H1 (cell line): ENCODE data around the gene ABCA13. TPM values are rescaled to one million over a fixed set of nuclear protein-coding genes. Genes with fewer than 3 reads are reported as not detected.

ENCODE experiments used
- CTCF ChIA-PET: fragments of 300-600 bp; sonication (Branson Sonifier 250); formaldehyde crosslinking; loops from one replicate; lab custom pipeline; 2021; ENCODE audit not compliant: partially characterized antibody; lab: Charles Lee
- POLR2A ChIA-PET: fragments of 300-600 bp; sonication (Branson Sonifier 250); formaldehyde crosslinking; loops from one replicate; lab custom pipeline; 2021; ENCODE audit warnings: inconsistent platforms; ENCODE audit not compliant: partially characterized antibody; lab: Charles Lee
- DNase-seq, 2 experiments: peaks; one replicate each; pipeline versions ENCODE4 v3.0.0 to v3.0.0-alpha.2; 2010 to 2022; ENCODE audit warnings: low spot score in 2 of 2, low read depth in 1 of 2, mixed read lengths in 1 of 2
- FAIRE-seq: peaks from 2 replicates; lab custom pipeline; 2011; peaks lifted over from hg19 to GRCh38; lab: Jason Lieb, UNC
- H2AFZ ChIP-seq: 2 replicates; pipeline ENCODE4 v1.8.1; 2012; ENCODE audit warnings: low read length, inconsistent platforms
- H2AK5ac ChIP-seq: 2 replicates; pipeline ENCODE4 v1.6.1; 2013; ENCODE audit warnings: low read depth, low read length
- H2BK120ac ChIP-seq: replicated peaks from 2 replicates; pipeline ENCODE3; 2013; ENCODE audit warnings: low read depth, low read length, inconsistent platforms
- H2BK12ac ChIP-seq: 2 replicates; pipeline ENCODE4 v1.6.1; 2013; ENCODE audit warnings: low read depth, low read length
- H2BK15ac ChIP-seq: 2 replicates; pipeline ENCODE4 v1.6.1; 2013; ENCODE audit warnings: low read length
- H2BK20ac ChIP-seq: 2 replicates; pipeline ENCODE4 v1.6.1; 2013; ENCODE audit warnings: low read length
- H2BK5ac ChIP-seq: 2 replicates; pipeline ENCODE4 v1.6.1; 2013; ENCODE audit warnings: low read depth, low read length
- H3K14ac ChIP-seq: 2 replicates; pipeline ENCODE4 v1.6.1; 2013; ENCODE audit warnings: inconsistent platforms; ENCODE audit not compliant: insufficient read length
- H3K18ac ChIP-seq: 2 replicates; pipeline ENCODE4 v1.6.1; 2013; ENCODE audit warnings: low read length; ENCODE audit errors: extremely low read depth
- H3K23ac ChIP-seq: 2 replicates; pipeline ENCODE4 v1.6.1; 2013; ENCODE audit warnings: inconsistent platforms; ENCODE audit not compliant: insufficient read length
- H3K23me2 ChIP-seq: 2 replicates; pipeline ENCODE4 v1.6.1; 2013; ENCODE audit warnings: low read depth, low read length
- H3K27ac ChIP-seq: 2 replicates; pipeline ENCODE4 v1.6.1; 2011; ENCODE audit warnings: low read depth, low read length, inconsistent platforms
- H3K27me3 ChIP-seq, 4 experiments: replicated peaks in 1 of 4; 1 replicate in 1 of 4; 2 replicates in 3 of 4; pipeline versions ENCODE4 v1.6.1 to v1.8.1; 2011 to 2013; ENCODE audit warnings: low read length in 3 of 4, mild to moderate bottlenecking in 3 of 4, inconsistent platforms in 2 of 4, mixed read lengths in 2 of 4, moderate library complexity in 1 of 4; ENCODE audit not compliant: control insufficient read depth in 3 of 4, insufficient read depth in 3 of 4; ENCODE audit errors: extremely low read depth in 1 of 4
- H3K36me3 ChIP-seq, 4 experiments: 2 replicates each; pipeline versions ENCODE4 v1.6.1 to v1.8.1; 2011 to 2013; ENCODE audit warnings: mild to moderate bottlenecking in 4 of 4, low read length in 3 of 4, moderate library complexity in 2 of 4, control low read depth in 1 of 4, inconsistent platforms in 1 of 4; ENCODE audit not compliant: insufficient read depth in 4 of 4, control insufficient read depth in 2 of 4
- H3K4ac ChIP-seq: replicated peaks from 2 replicates; pipeline ENCODE3; 2013; ENCODE audit warnings: low read length, low read depth, mixed read lengths, inconsistent platforms; ENCODE audit not compliant: insufficient read length
- H3K4me1 ChIP-seq, 4 experiments: replicated peaks in 1 of 4; 1 replicate in 1 of 4; 2 replicates in 3 of 4; pipeline versions ENCODE4 v1.6.1 to v1.8.1; 2011 to 2013; ENCODE audit warnings: low read length in 3 of 4, inconsistent platforms in 2 of 4, mixed read lengths in 1 of 4; ENCODE audit not compliant: insufficient read depth in 4 of 4, control insufficient read depth in 3 of 4
- H3K4me2 ChIP-seq, 2 experiments: 2 replicates each; pipeline versions ENCODE4 v1.6.1 to v1.8.1; 2011 to 2013; ENCODE audit warnings: low read depth in 2 of 2, low read length in 2 of 2, control low read depth in 1 of 2, inconsistent platforms in 1 of 2, mild to moderate bottlenecking in 1 of 2; ENCODE audit not compliant: insufficient read depth in 1 of 2
- H3K4me3 ChIP-seq, 4 experiments: fragments of 200-600, 300-600 bp in 1 of 4; sonication (generic), shearing (Covaris generic), sonication (Bioruptor Twin) in 1 of 4; 2 replicates each; pipeline versions ENCODE4 v1.5.1 to v1.8.1; 2011 to 2016; ENCODE audit warnings: low read length in 4 of 4, low read depth in 3 of 4, control low read depth in 2 of 4, inconsistent platforms in 2 of 4, mild to moderate bottlenecking in 2 of 4, mixed read lengths in 1 of 4, moderate library complexity in 1 of 4; ENCODE audit not compliant: insufficient read depth in 2 of 4; ENCODE audit errors: extremely low read depth in 1 of 4
- H3K56ac ChIP-seq: replicated peaks from 2 replicates; pipeline ENCODE3; 2013; ENCODE audit warnings: low read depth, mild to moderate bottlenecking, mixed read lengths, low read length, inconsistent platforms; ENCODE audit not compliant: insufficient read length
- H3K79me1 ChIP-seq: 2 replicates; pipeline ENCODE4 v1.6.1; 2013; ENCODE audit warnings: low read depth, low read length, control low read depth
- H3K79me2 ChIP-seq, 2 experiments: 2 replicates each; pipeline versions ENCODE4 v1.6.1 to v1.8.1; 2012 to 2013; ENCODE audit warnings: low read length in 2 of 2, mild to moderate bottlenecking in 2 of 2, inconsistent platforms in 1 of 2; ENCODE audit not compliant: insufficient read depth in 2 of 2, control insufficient read depth in 1 of 2
- H3K9ac ChIP-seq, 4 experiments: replicated peaks in 1 of 4; 1 replicate in 1 of 4; 2 replicates in 3 of 4; pipeline versions ENCODE4 v1.6.1 to v1.8.1; 2011 to 2013; ENCODE audit warnings: low read depth in 3 of 4, low read length in 3 of 4, control low read depth in 2 of 4, mild to moderate bottlenecking in 2 of 4, moderate library complexity in 2 of 4, inconsistent platforms in 1 of 4; ENCODE audit errors: extremely low read depth in 1 of 4
- H3K9me3 ChIP-seq, 2 experiments: 2 replicates each; pipeline versions ENCODE4 v1.6.1 to v1.8.1; 2012 to 2013; ENCODE audit warnings: mild to moderate bottlenecking in 2 of 2, moderate library complexity in 2 of 2, control low read depth in 1 of 2, inconsistent platforms in 1 of 2, low read depth in 1 of 2, low read length in 1 of 2, mixed read lengths in 1 of 2; ENCODE audit not compliant: insufficient read depth in 2 of 2
- H4K20me1 ChIP-seq, 2 experiments: replicated peaks in 1 of 2; 2 replicates each; pipeline versions ENCODE3 to v1.8.1; 2011 to 2013; ENCODE audit warnings: inconsistent platforms in 2 of 2, low read length in 2 of 2, mild to moderate bottlenecking in 1 of 2; ENCODE audit not compliant: insufficient read depth in 2 of 2, control insufficient read depth in 1 of 2
- H4K5ac ChIP-seq: 2 replicates; pipeline ENCODE4 v1.6.1; 2013; ENCODE audit warnings: low read length, low read depth, mixed read lengths, inconsistent platforms; ENCODE audit not compliant: insufficient read length
- H4K8ac ChIP-seq: 2 replicates; pipeline ENCODE4 v1.8.0; 2013; ENCODE audit warnings: mild to moderate bottlenecking, moderate library complexity, low read length, inconsistent platforms; ENCODE audit not compliant: insufficient read depth; ENCODE audit errors: extremely low read depth
- H4K91ac ChIP-seq: replicated peaks from 2 replicates; pipeline ENCODE3; 2013; ENCODE audit warnings: low read length, mixed read lengths, inconsistent platforms; ENCODE audit not compliant: insufficient read length
- BRCA1 ChIP-seq: IDR thresholded peaks from 2 replicates; pipeline ENCODE4 v1.6.1; 2012; ENCODE audit warnings: low read depth, low read length, improper control_type of control experiment
- CEBPB ChIP-seq: IDR thresholded peaks from 2 replicates; pipeline ENCODE4 v1.6.1; 2012; ENCODE audit warnings: low read depth, low read length
- CHD1 ChIP-seq: IDR thresholded peaks from 2 replicates; pipeline ENCODE4 v1.6.1; 2012; ENCODE audit warnings: low read depth, low read length, improper control_type of control experiment
- EGR1 ChIP-seq: IDR thresholded peaks from 2 replicates; pipeline ENCODE4 v1.6.1; 2011; ENCODE audit warnings: low read depth, low read length, borderline replicate concordance
- EP300 ChIP-seq, 2 experiments: IDR thresholded peaks; 1 replicate in 1 of 2; 2 replicates in 1 of 2; pipeline ENCODE4 v1.6.1; 2011 to 2012; ENCODE audit warnings: low read depth in 2 of 2, low read length in 2 of 2, mild to moderate bottlenecking in 2 of 2, borderline replicate concordance in 1 of 2, inconsistent platforms in 1 of 2, moderate library complexity in 1 of 2
- POLR2A ChIP-seq, 2 experiments: IDR thresholded peaks; 1 replicate in 1 of 2; 2 replicates in 1 of 2; pipeline ENCODE4 v1.6.1; 2011; ENCODE audit warnings: low read depth in 2 of 2, low read length in 2 of 2, mild to moderate bottlenecking in 2 of 2; ENCODE audit errors: control extremely low read depth in 1 of 2
- POLR2AphosphoS5 ChIP-seq: IDR thresholded peaks from 2 replicates; pipeline ENCODE4 v1.6.1; 2011; ENCODE audit warnings: low read depth, low read length
- RNF2 ChIP-seq: fragments of 200-900, 300-1000 bp; sonication (generic); IDR thresholded peaks from 2 replicates; pipeline ENCODE4 v1.7.1; 2016; ENCODE audit warnings: borderline replicate concordance, low read depth, mild to moderate bottlenecking, antibody characterized with exemption, low read length; ENCODE audit not compliant: poor library complexity, severe bottlenecking; ENCODE audit errors: missing control alignments
- RXRA ChIP-seq: IDR thresholded peaks from 2 replicates; pipeline ENCODE4 v1.6.1; 2011; ENCODE audit warnings: low read depth, mild to moderate bottlenecking, low read length, moderate library complexity; ENCODE audit not compliant: insufficient read depth
- SIN3A ChIP-seq, 2 experiments: IDR thresholded peaks in 1 of 2; conservative IDR thresholded peaks in 1 of 2; 2 replicates each; pipeline ENCODE4 v1.6.1; 2011 to 2012; ENCODE audit warnings: low read length in 2 of 2, improper control_type of control experiment in 1 of 2, low read depth in 1 of 2, mild to moderate bottlenecking in 1 of 2
- SP1 ChIP-seq: IDR thresholded peaks from 2 replicates; pipeline ENCODE4 v1.6.1; 2011; ENCODE audit warnings: low read depth, low read length
- SUZ12 ChIP-seq: fragments of 200-600 bp; sonication (generic); IDR thresholded peaks from 2 replicates; pipeline ENCODE4 v1.6.1; 2012; ENCODE audit warnings: mild to moderate bottlenecking, inconsistent platforms, low read length, moderate library complexity, mixed read lengths
- TBP ChIP-seq: IDR thresholded peaks from 2 replicates; pipeline ENCODE4 v1.6.1; 2011; ENCODE audit warnings: low read depth, low read length, improper control_type of control experiment
- TEAD4 ChIP-seq: IDR thresholded peaks from 2 replicates; pipeline ENCODE4 v1.6.1; 2012; ENCODE audit warnings: low read depth, low read length, inconsistent platforms, mixed read lengths
- ZNF274 ChIP-seq: IDR thresholded peaks from 2 replicates; pipeline ENCODE4 v1.7.0; 2012; ENCODE audit warnings: low read length, borderline replicate concordance; ENCODE audit errors: extremely low read depth
- WGBS, 2 experiments: shearing (Covaris generic) in 1 of 2; methylation state at CpG; one replicate each; pipeline versions ENCODE4 v1.1.6 to v1.1.7; 2013 to 2015; ENCODE audit warnings: low lambda C conversion rate in 2 of 2, mixed read lengths in 2 of 2, inconsistent platforms in 1 of 2, low coverage in 1 of 2, missing lambda C conversion rate in 1 of 2; ENCODE audit not compliant: insufficient replicate concordance in 2 of 2, insufficient coverage in 1 of 2, insufficient read length in 1 of 2; ENCODE audit errors: extremely low coverage in 1 of 2, missing lambda C conversion rate in 1 of 2; 5-methylcytosine and 5-hydroxymethylcytosine counted together
- polyA plus RNA-seq, 7 experiments: library from polyadenylated mRNA; depleted of rRNA in 3 of 7; stranded (reverse) in 5 of 7; unstranded in 2 of 7; fragments of >200 nt in 5 of 7; fragments of 200-250 nt in 2 of 7; gene quantifications; 1 replicate in 5 of 7; 2 replicates in 1 of 7; 4 replicates in 1 of 7; pipeline versions ENCODE4 v1.2.1 to v1.2.3, GENCODE V29; 2011 to 2013; ENCODE audit warnings: missing spikeins in 2 of 7, mixed read lengths in 2 of 7
- total RNA-seq: library from RNA; stranded (reverse); fragmentation: NEBNext Ultra II Directional; extraction: Animal tissue kit (Norgen Biotek cat#: 25700); gene quantifications from 2 replicates; pipeline ENCODE4 v1.2.1, GENCODE V29; 2021

The ABCA13 gene
- total and polyA plus RNA-seq, 2 of the 8 experiments (the other 6 are each of a cell fraction or from before 2014, with no cell fraction given) = 0.07 to 0.09 TPM

- FAIRE-seq = no peak
- no peak for TF ChIP-seq ZNF274
- no peak for TF ChIP-seq SIN3A (conservative IDR thresholded peaks at IDR 0.05 in 1 of 2, IDR thresholded peaks at IDR 0.05 in 1 of 2; ENCODE audit: low read depth in 1 of 2, low read length in 2 of 2)
- TF ChIP-seq TEAD4 = no peak
- no peak for TF ChIP-seq SUZ12
- no peak for TF ChIP-seq RNF2
- TF ChIP-seq EP300 (IDR thresholded peaks at IDR 0.05; ENCODE audit: borderline replicate concordance in 1 of 2, low read depth in 2 of 2, low read length in 2 of 2) = no peak
- TF ChIP-seq BRCA1 = no peak
- no peak for TF ChIP-seq CHD1
- TF ChIP-seq RXRA = no peak
- no peak for TF ChIP-seq TBP
- TF ChIP-seq POLR2A (IDR thresholded peaks at IDR 0.05; ENCODE audit: control extremely low read depth in 1 of 2, low read depth in 2 of 2, low read length in 2 of 2) = no peak
- TF ChIP-seq POLR2AphosphoS5 = no peak
- TF ChIP-seq CEBPB = no peak
- no peak for TF ChIP-seq EGR1
- TF ChIP-seq SP1 = no peak
These were observed 22.2 kb downstream of the ABCA13 start for GRCh38 chr7:48193421-48193820.

More at GRCh38 chr7:48193421-48193820, 22.2 kb downstream of the ABCA13 start:
- no peak overlapping the region for H3K9ac ChIP-seq
- H2BK15ac ChIP-seq = no peak overlapping the region
- ChIA-PET CTCF (no interaction called here), POLR2A (no interaction called here)
- no peak overlapping the region for H2BK20ac ChIP-seq
- H3K4me3 ChIP-seq = no peak overlapping the region
- no peaks in the 10 kb centered on the region for H3K36me3 ChIP-seq
- no peak overlapping the region for H3K23ac ChIP-seq
- H3K4ac ChIP-seq = no peak overlapping the region
- no peaks in the 10 kb centered on the region for H3K79me1 ChIP-seq
- no peaks in the 10 kb centered on the region; a peak in 1 of 4 replicates for H3K9me3 ChIP-seq
- no peak overlapping the region for H4K91ac ChIP-seq
- no peak overlapping the region for H2AK5ac ChIP-seq
- no peak overlapping the region for H2BK120ac ChIP-seq
- no peak overlapping the region for H4K5ac ChIP-seq
- H3K27ac ChIP-seq = no peak overlapping the region
- H3K18ac ChIP-seq = no peak overlapping the region
- no peak overlapping the region for H3K4me2 ChIP-seq
- 0% methylated on average over 1 of the region's 1 CpG; no CpG with 5 or more reads in 1 of the 2 experiments for WGBS, 2 experiments
- H4K8ac ChIP-seq = no peak overlapping the region
- no peaks in the 10 kb centered on the region for H3K4me1 ChIP-seq
- no peaks in the 10 kb centered on the region for H3K27me3 ChIP-seq
- peaks cover 0 to 2% of the 10 kb centered on the region in 2 experiments for H4K20me1 ChIP-seq
- H3K56ac ChIP-seq = no peak overlapping the region
- no peak overlapping the region for H3K14ac ChIP-seq
- DNase-seq = no peak
- no peaks in the 10 kb centered on the region for H3K79me2 ChIP-seq
- no peak overlapping the region for H2AFZ ChIP-seq
- peaks cover 4% of the 10 kb centered on the region; the same call in 1 of the 2 replicates for H3K23me2 ChIP-seq
- H2BK5ac ChIP-seq = no peak overlapping the region
- no peak overlapping the region for H2BK12ac ChIP-seq
